HG02870 (cell line): ENCODE measurements around the gene NOD1.
"Not testable (repeated sequence)": the region's sequence is repeated elsewhere in the genome, so short reads cannot be mapped to it uniquely, and the experiment has no call there.

Experiments used
- ATAC-seq: cut with Tn5 transposase; IDR thresholded peaks from one replicate; pipeline ENCODE4 v1.9.1; 2021; ENCODE audit warnings: mild to moderate bottlenecking, moderate library complexity; ENCODE audit not compliant: unreplicated experiment

NOD1 gene

DNA sequence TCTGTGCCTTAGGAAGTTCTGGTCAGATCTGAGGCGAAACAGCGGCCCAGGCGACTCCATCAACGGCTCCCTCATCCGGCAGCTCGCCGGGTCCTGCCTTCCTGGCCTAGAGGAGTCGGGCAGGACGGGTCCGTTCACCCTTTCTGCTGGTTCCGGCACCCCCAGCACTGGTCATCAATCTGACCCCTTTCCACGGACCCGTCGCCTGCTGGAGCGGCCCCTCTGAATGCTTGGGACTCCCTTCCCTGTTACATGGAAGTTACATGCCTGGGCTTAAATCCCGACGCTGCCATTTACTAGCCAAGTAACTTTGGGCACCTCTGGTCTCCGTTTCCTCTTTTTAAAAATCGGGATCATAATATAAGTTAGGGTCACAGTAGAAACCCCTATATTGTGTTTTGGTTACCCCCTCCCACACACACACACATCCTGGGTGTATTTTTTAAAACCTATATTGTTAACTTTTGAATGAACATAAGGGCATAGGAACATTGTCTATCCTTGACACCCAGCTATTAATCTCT lies 26.7 kb upstream of the NOD1 start:
- no peak for ATAC-seq

DNA sequence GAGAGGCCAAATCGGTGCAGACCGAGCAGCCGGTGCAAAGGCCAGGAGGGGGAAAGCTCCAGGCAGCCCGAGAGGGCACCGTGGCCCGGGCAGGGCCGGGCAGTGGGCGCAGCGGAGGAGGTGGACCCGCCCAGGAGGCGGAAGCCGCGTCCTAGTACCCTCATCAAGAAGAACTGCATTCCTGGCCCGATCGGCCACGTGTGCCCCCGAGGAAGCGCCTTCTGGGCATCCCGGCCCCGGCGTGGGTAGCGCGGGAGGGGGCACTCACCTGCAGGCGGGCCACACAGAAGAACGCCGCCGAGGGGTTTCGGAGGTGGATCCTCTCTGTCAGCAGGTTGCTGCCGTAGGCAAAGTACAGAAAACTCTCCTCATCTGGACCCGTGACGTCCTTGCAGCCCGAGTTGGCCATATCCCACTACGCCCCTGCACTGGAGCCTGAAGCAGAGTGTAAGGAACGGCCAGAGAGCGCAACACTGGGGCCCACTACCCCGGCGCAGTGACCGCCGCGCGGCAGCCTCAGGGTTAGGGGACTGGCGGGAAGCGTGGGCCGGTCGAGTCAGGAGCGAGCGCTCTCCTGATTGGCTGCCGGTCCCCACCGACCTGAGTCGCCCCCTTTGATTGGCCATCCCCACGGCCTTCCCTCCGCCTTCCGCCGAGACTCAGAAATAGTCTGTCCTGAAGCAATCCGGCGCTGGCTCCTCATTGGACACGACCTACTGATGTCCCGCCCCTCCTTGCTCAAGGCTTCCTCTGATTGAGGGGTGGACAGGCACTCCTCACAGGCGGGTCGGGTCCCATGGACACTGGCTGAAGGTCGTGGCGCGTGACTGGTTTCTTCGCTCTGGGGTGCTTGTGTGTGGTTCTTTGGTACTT lies 26.0 kb upstream of the NOD1 start, which contains the start of gene GGCT:
Gene GGCT (minus strand): TSS at position 529 of the 873 bp plus-strand sequence. CDS start 120 bp downstream, at position 409.
- peak; percentile 98 for ATAC-seq

DNA sequence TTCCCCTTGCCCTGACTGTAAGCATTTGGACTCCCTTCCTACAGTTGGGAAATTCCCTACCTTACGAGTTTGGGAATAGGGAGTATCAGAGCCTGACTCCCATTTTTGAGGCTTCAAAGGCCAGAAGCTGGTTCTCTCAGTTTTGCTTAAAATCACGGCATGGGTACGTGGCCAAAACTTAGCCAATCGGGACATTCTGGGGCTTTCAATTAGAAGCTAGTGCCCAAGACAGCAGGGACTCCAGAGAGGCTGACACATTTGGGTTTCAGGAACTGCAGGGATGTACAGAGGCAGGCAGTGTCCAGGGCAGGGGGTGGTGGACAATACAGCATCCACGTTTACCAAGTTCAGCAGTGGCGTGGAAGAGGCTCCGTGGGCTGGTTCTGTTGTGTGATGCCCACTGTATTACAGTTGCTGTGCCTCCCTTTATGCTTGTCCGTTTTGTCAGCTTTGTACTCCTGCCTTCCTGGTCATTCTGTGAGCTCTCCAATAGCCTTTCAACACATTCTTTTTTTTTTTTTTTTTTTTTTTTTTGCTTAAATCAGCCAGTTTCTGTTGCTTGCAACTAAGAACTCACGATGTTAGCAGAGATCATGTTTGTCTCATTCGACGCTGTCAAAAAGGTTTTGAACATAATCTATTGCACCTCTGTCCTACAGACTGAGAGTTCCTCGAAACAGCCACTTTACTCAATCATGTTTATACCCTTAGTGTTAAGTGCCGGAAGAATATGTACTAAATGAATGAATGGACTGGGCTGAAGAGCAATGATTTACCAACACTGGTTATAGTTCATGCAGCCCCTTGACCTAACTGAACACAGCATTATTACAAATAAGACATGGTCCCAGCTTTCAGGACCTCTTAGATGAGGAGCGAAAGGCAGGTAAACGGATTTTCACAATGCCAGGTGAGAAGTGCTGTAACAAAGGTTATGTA lies 25.0 kb upstream of the NOD1 start:
- ATAC-seq: no peak

DNA sequence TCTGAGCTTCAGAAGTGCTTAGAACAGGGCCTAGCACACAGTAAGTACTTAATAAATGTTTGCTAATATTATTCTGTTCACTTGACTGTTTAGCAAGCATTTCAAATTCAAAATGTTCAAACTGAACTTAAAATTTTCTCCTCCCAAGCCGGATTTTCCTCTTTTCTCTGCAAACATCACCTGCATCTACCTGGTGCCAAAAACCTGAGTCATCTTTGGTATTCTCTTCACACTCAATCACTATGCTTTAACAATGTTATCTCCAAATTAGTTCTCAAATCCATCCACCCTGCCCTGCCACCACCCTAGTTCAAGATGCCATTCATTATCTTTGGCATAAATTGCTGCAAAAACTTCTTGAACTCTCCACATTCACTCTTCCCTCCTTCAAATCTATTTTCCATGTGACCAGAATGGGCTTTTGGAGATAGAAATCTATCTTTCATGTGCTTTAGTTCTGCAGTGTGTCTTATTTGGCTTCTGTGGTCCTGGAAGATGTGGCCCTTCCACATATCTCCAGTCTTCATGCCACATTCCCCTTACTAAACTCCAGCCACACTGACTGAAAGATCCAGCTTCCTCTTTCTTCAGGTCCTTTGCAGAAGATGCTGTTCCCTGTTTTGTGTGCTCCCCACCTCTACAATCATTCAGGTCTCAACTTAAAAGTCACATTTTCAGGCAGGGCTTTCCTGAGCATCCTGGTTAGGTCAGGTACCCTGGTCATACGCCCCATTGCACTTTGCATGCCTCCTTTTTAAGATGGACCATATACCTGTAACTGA lies 24.1 kb upstream of the NOD1 start:
- ATAC-seq: no peak

DNA sequence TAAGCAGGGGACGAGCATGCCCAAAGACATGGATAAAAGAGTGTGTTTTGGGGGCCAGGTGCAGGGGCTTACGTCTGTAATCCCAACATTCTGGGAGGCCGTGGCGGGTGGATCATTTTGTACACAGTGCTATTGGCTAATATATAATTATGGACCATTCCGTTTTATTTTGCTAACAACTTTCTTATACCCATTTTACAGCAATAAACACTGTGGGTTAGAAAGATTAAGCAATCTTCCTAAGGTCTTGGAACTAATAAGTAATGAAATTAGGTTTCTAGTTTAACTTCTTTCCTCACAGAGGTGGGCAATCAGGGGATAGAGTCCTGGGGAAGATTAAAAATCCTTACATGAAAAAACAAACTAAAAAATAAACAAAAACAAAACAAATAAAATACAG lies 22.7 kb upstream of the NOD1 start:
- no peak for ATAC-seq

DNA sequence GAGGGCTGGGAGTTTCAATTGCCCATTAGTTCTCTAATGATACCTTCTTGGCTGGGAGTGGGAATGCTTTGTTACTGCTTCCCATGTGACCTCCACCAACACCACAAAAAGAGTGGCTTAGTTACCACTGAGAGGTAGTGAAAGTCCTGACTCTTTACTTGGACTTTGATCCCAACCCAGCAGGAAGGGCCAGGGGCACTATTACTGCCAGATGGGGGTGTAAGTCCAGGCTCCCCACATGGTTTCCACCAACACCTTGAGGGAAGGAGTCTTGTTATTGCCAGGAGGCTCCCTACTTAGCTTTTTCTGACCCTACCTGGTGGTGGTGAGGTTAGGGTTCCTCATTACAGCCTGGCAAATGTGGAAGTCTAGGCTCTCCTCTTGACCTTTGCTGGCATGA lies 14.6 kb upstream of the NOD1 start:
- ATAC-seq: no peak

DNA sequence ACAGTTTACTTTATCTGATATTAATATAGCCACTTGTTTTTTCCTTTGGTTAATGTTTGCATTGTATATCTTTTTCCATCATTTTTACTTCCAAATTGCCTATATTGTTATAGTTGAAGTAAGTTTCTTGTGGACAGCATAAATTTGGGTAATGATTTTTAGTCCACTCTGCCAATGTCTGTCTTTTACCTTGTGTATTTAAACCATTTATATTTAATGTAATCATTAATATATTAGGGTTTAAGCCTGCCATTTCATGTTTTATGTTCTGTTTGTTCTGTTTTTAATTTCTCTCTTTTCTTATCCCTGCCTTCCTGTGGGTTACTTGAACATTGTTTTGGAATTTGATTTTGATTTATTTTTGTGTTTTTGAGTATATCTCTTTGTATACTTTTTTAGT lies 12.8 kb upstream of the NOD1 start:
- ATAC-seq: no peak

DNA sequence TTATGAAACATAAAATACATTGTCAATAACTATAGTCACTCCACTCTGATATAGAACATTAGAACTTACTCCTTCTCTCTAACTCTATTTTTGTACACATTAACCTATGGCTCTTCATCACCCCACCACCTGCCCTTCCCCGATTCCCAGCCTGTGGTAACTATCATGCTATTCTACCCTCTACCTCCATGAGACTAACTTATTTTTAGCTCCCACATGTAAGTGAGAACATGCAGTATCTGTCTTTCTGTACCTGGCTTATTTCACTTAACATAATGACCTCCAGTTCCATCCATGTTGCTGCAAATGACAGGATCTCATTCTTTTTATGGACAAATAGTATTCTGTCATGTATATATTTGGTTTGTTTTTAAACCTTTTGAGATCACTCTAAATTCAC lies 8.8 kb upstream of the NOD1 start:
- no peak for ATAC-seq

DNA sequence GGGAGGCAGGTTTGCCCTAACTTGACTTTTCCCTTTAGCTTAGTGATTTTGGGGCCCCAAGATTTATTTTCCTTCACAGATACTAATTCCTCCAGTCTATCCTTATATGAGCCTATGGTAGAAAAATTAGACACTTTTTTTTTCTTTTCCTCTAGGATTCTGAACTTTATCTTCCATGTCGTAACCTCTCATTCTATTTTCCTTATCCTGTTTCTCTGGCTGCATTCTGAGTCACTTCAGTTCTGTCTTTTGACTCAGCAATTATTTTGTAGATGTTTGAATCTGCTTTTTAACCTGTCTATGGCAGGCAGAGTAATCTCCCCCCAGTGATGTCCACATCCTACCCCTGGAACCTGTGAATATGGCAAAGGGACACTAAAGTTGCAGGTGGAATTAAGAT lies 7.1 kb upstream of the NOD1 start:
- no peak for ATAC-seq

DNA sequence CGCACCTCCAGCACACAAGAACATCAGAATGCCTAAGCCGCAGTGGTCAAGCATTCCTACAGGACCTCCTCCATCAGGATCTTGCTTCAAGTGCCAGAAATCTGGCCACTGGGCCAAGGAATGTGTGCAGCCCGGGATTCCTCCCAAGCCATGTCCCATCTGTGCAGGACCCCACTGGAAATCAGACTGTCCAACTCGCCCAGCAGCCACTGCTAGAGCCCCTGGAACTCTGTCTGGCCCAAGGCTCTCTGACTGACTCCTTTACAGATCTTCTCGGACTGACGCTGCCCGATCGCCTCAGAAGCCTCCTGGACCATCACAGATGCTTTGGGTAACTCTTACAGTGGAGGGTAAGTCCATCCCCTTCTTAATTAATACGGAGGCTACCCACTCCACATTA lies 2.8 kb upstream of the NOD1 start:
- not testable (repeated sequence) for ATAC-seq

DNA sequence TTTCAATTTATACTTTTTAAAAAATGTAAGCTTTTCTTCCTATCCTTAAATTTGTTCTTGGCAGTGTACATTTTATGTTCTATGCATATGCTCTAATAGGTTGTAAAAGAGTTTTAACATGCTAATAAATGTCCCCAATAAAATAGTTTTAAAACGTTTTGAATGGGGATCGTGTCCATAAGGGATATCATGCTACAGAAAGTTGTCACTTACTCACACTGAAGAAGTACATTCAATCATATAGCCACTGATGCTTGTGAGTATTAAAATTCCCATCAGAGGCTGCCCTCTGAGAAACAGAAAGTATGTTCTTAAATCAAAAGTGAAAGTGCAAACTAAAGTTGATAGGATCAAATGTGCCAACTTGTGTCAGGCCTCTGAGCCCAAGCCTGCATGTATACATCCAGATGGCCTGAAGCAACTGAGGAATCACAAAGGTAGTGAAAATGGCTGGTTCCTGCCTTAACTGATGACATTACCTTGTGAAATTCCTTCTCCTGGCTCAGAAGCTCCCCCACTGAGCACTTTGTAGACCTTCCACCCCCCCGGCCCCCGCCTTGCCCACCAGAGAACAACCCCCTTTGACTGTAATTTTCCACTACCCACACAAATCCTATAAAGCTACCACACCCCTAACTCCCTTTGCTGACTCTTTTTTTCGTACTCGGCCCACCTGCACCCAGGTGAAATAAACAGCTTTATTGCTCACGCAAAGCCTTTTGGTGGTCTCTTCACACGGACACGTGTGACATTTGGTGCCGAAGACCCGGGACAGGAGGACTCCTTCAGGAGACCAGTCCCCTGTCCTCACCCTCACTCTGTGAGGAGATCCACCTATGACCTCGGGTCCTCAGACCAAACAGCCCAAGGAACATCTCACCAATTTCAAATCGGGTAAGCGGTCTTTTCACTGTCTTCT lies 877 bp upstream of the NOD1 start:
- no peak for ATAC-seq

DNA sequence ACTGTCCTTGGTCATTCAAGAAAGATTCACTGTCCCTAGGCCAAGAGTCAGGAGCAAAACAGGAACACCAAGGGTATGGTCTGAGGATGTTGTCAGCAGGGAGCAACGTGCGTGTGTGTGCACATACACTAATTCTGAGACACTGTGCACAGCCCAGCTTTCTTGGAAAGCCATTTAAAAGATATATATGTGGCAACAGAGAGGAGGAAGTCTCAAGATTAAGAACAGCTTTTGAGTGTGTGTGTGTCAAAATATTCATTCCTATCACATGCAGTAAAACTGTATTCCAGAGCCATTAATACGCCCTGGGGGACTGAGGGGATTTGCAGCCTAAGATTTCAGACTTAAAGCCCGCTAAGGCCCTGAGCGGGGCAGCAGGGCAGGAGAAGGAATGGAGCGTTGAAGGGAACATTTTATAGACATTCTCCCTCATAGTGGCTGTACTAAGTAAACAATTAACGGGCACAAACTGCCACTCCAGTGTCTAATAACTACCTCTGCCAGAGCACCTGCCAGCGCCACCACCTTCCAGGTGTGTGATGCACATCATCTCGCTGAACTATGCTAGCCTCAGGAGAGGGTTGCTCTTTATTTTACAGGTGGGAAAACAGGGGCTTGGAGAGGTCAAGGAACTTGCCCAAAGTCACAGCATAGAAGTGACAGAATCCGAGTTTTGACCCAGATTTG lies 2.0 kb downstream of the NOD1 start:
- no peak for ATAC-seq

DNA sequence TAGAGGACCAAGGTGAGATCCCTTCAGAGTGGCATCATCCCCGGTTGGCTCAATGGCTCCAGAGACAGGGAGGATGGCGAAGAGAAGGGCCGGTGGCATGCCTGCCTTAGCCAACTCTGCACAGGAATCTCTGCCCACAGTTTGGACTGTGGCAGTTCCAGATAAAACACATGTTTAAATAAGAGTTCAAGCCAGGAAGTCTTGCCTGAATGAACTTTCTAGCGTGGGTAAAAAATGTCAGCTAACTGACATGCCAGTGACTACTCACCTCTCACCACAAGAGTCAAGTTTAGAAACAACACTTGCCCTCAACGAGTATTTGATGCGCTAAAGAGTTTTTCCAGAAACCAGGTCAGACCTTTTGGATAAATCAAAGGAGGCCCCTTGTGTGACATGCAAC lies 3.0 kb downstream of the NOD1 start:
- ATAC-seq: no peak

DNA sequence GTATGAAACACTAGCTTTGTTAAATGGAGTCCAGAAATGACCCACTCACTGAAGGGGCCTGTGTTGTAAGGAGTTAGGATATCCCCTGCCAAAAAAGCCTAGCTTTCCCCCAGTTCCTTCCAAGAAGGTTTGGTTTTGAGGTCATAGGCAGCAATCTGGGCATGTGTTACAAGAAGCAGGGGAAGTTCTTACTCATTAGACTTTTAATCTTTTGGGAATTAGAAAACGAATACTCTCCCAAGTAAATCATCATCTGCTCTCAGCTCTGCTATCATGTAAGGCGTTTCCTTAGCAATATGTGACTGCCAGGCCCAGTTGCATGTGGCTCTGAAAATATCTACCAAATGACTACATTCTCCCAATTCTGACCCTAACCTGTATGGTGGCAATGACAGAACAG lies 3.7 kb downstream of the NOD1 start:
- ATAC-seq: no peak

DNA sequence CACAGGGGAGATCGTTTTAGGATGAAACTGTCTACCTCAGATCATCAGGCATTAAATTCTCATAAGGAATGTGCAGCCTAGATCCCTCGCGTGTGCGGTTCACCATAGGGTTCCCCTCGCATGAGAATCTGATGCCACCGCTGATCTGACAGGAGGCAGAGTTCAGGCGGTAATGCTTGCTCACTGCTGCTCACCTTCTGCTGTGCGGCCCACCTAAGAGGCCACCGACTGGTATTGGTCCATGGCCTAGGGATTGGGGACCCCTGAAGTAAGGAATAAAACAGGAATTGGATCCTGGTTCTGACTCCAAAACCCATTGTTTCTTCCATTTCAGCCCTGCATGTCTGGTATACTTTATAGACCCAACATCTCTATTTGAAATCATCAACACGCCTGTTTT lies 4.1 kb downstream of the NOD1 start:
- ATAC-seq: no peak

DNA sequence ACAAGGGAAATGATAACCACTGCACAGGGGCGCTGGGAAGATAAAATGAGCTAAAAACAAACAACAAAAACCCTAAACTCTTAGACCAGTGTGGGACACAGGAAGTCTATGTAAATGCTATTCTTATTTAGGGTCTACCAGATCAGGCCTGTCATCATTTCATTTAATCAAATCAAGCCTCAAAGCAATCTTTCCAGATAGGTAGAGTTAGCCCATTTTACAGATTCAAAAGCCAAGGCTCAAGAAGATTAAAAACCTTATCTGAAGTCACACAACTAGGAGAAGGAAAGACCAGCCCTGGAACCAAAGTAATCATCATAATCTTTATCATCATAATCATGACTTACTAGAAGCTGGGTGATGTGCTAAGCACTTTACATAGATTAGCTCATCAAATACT lies 4.7 kb downstream of the NOD1 start:
- ATAC-seq: no peak

DNA sequence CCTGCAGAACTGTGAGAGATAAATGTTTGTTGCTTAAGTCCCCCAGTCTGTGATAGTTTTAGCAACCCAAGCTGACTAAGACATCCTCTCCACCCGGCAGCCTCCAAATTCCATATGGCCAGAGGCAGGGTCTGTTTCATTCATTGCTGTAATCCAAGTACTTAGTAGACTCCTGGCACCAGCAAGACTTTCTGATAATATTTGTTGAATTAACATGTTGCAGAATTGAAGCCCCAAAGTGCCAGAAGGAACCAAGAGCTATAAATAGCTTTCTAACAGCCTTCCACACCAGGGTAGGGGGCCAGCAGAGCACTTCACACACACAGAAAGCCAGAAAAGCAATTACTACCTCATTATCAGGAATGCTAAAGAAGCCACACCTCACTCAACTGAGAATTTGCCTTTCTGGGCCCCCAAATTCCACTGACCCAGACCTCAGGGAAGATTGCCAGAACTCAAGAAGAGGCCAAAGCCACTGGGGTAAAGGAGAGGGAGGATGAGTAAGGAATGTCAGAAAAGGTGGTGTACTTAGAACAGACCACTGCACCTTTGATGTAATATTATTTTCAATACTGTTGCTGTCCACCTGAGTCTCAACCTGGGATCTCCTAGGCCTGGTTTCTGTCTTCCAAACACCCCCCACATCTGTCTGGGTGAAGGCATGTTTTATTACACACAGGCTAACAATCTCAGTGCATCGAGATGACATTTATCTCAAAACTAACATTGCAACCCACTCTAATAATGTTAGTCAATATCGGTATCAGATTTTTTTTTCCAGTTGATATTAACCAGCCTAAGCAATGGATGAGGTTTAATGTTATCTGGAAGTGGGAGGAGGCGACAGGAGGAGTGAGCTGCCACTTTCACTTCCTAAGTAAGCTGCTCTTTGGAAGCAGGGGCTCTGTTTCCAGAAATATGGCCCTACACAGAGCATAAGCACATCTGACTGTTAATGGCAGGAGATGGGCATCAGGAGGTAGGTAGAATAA lies 5.5 kb downstream of the NOD1 start:
- no peak for ATAC-seq
